Neural cell (in vitro differentiated cells): ENCODE results near the gene ANKRD49.

Source experiments
- CTCF ChIP-seq: fragments of 450-650 bp; IDR thresholded peaks from 2 replicates; pipeline ENCODE4 v1.5.1; 2014; ENCODE audit warnings: antibody characterized with exemption, mild to moderate bottlenecking, moderate library complexity; ENCODE audit not compliant: poor library complexity, severe bottlenecking
- EP300 ChIP-seq: fragments of 450-650 bp; conservative IDR thresholded peaks from 2 replicates; pipeline ENCODE4 v1.6.1; 2014; ENCODE audit warnings: antibody characterized with exemption, mild to moderate bottlenecking, moderate library complexity; ENCODE audit not compliant: poor library complexity, severe bottlenecking
- EZH2 ChIP-seq: fragments of 200-600, 300-800 bp; shearing (Covaris generic), sonication (generic); IDR thresholded peaks from 2 replicates; pipeline ENCODE4 v1.6.1; 2014; ENCODE audit warnings: antibody characterized with exemption, low read length, borderline replicate concordance, mild to moderate bottlenecking; ENCODE audit not compliant: insufficient read depth, poor library complexity, severe bottlenecking
- MXI1 ChIP-seq: fragments of 450-650 bp; conservative IDR thresholded peaks from 2 replicates; pipeline ENCODE4 v1.6.1; 2014; ENCODE audit warnings: antibody characterized with exemption, mild to moderate bottlenecking; ENCODE audit not compliant: poor library complexity, severe bottlenecking
- POLR2AphosphoS5 ChIP-seq: IDR thresholded peaks from 2 replicates; pipeline ENCODE4 v1.6.1; 2012
- RAD21 ChIP-seq: fragments of 450-650 bp; conservative IDR thresholded peaks from 2 replicates; pipeline ENCODE4 v1.6.1; 2014; ENCODE audit warnings: antibody characterized with exemption, mild to moderate bottlenecking, moderate library complexity
- SMC3 ChIP-seq: fragments of 450-650 bp; conservative IDR thresholded peaks from 2 replicates; pipeline ENCODE4 v1.6.1; 2014; ENCODE audit warnings: antibody characterized with exemption, mild to moderate bottlenecking, moderate library complexity; ENCODE audit not compliant: poor library complexity
- TAF1 ChIP-seq: IDR thresholded peaks from 2 replicates; pipeline ENCODE4 v1.6.1; 2012; ENCODE audit warnings: low read depth
- TF ChIP-seq, protein P1 (sequence below): IDR thresholded peaks from 2 replicates; pipeline ENCODE4 v1.6.1; 2012; ENCODE audit warnings: borderline replicate concordance

- TF ChIP-seq EP300 (no peak), CTCF (no peak), POLR2AphosphoS5 (no peak), RAD21 (no peak), EZH2 (no peak), SMC3 (no peak), TAF1 (no peak), MXI1 (peak; percentile 77)
- TF ChIP-seq, protein P1, sequence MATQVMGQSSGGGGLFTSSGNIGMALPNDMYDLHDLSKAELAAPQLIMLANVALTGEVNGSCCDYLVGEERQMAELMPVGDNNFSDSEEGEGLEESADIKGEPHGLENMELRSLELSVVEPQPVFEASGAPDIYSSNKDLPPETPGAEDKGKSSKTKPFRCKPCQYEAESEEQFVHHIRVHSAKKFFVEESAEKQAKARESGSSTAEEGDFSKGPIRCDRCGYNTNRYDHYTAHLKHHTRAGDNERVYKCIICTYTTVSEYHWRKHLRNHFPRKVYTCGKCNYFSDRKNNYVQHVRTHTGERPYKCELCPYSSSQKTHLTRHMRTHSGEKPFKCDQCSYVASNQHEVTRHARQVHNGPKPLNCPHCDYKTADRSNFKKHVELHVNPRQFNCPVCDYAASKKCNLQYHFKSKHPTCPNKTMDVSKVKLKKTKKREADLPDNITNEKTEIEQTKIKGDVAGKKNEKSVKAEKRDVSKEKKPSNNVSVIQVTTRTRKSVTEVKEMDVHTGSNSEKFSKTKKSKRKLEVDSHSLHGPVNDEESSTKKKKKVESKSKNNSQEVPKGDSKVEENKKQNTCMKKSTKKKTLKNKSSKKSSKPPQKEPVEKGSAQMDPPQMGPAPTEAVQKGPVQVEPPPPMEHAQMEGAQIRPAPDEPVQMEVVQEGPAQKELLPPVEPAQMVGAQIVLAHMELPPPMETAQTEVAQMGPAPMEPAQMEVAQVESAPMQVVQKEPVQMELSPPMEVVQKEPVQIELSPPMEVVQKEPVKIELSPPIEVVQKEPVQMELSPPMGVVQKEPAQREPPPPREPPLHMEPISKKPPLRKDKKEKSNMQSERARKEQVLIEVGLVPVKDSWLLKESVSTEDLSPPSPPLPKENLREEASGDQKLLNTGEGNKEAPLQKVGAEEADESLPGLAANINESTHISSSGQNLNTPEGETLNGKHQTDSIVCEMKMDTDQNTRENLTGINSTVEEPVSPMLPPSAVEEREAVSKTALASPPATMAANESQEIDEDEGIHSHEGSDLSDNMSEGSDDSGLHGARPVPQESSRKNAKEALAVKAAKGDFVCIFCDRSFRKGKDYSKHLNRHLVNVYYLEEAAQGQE, result no peak
Observed at GRCh38 chr11:94511932-94512781, 18.4 kb downstream of the ANKRD49 start, which contains the start of gene C11orf97.
